ENCODE measurements around the gene HDAC7. TPM values are rescaled to one million over a fixed set of nuclear protein-coding genes. Genes with fewer than 3 reads are reported as not detected.

The HDAC7 gene
- total RNA-seq, 3 donors from 2014 or later (not counting 1 experiment from before 2014, with no cell fraction given) = 141 to 235 (median 147) TPM

GRCh38 chr12:47752121-47752520 is 67.6 kb downstream of the HDAC7 start:
- no peaks in the 10 kb centered on the region for H3K36me3 ChIP-seq (ENCODE audit: control insufficient read depth, insufficient read depth, low read length)
- WGBS (ENCODE audit: insufficient coverage) = 95% methylated on average over 4 of the region's 4 CpGs
- H3K9me3 ChIP-seq (ENCODE audit: control insufficient read depth, insufficient read depth, low read length) = no peaks in the 10 kb centered on the region
- H3K27ac ChIP-seq (ENCODE audit: low read length) = no peak overlapping the region
- H3K4me3 ChIP-seq (ENCODE audit: low read length) = no peak overlapping the region
- Mint-ChIP-seq H3K4me3 (no peak overlapping the region), H3K4me1 (peaks cover 1 to 6% of the 10 kb centered on the region in 2 donors), H3K27ac (no peak overlapping the region), H3K9me3 (no peaks in the 10 kb centered on the region), H3K27me3 (ENCODE audit: low read depth in 2 of 2) (peaks cover 0 to 5% of the 10 kb centered on the region in 2 donors), H3K36me3 (no peaks in the 10 kb centered on the region)
- intact Hi-C loops (cut with micrococcal nuclease) = no loop called here
- peaks cover 9% of the 10 kb centered on the region for H3K4me1 ChIP-seq (ENCODE audit: control insufficient read depth, insufficient read depth, low read length)
- H3K27me3 ChIP-seq (ENCODE audit: control insufficient read depth, insufficient read depth, low read length) = no peaks in the 10 kb centered on the region
- no peak for TF ChIP-seq CTCF (IDR thresholded peaks at IDR 0.05)
- ATAC-seq (no peak), DNase-seq (no peak)

- Histone ChIP-seq H3K9me3 (ENCODE audit: control insufficient read depth, insufficient read depth, low read length) (no peaks in the 10 kb centered on the region), H3K4me1 (ENCODE audit: control insufficient read depth, insufficient read depth, low read length) (peaks cover 14% of the 10 kb centered on the region), H3K27me3 (ENCODE audit: control insufficient read depth, insufficient read depth, low read length) (no peaks in the 10 kb centered on the region), H3K27ac (ENCODE audit: low read length) (no peak overlapping the region), H3K36me3 (ENCODE audit: control insufficient read depth, insufficient read depth, low read length) (no peaks in the 10 kb centered on the region), H3K4me3 (ENCODE audit: low read length) (no peak overlapping the region)
- H3K4me1 Mint-ChIP-seq = peaks cover 0 to 6% of the 10 kb centered on the region in 2 donors
- 89% methylated on average over 9 of the region's 9 CpGs for WGBS (ENCODE audit: insufficient coverage)
- no peaks in the 10 kb centered on the region for H3K9me3 Mint-ChIP-seq
- intact Hi-C loops (cut with micrococcal nuclease) = no loop called here
- H3K27me3 Mint-ChIP-seq (ENCODE audit: low read depth in 2 of 2) = peaks cover 0 to 5% of the 10 kb centered on the region in 2 donors
- no peaks in the 10 kb centered on the region for H3K36me3 Mint-ChIP-seq
- H3K27ac Mint-ChIP-seq = no peak overlapping the region
- TF ChIP-seq CTCF (IDR thresholded peaks at IDR 0.05) = no peak
- DNase-seq (no peak), ATAC-seq (no peak)
- no peak overlapping the region for H3K4me3 Mint-ChIP-seq
Measured at GRCh38 chr12:47751561-47751960, 68.1 kb downstream of the HDAC7 start.

DNA sequence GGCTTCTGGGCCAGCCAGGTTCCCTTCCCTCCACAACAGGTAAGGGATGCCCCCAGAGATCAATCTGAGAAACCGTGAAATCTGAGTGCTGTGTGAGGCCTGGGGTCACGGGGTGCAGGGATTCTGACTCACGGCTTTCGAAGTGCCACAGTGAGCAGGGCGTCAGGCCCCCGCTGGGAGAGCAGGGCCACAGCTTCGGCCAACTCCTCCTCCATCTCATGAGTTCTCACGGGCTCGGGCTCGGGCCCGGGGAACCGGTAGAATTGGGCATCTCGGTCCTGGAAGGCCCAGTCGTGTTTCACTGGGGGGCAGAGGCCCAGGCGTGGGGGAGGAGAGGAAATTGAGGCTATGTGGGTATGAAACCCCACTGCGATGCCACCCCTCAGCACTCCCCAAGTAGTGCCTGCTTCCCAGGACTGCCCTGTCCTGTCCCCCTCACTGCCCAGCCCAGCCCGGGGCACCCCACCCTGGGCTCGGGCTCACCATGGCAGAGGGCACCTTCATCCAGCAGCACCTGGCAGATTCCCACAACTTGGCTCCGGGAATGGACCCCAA is 68.7 kb downstream of the HDAC7 start:
- no peak for ATAC-seq
- TF ChIP-seq CTCF (IDR thresholded peaks at IDR 0.05) = no peak
- H3K4me3 Mint-ChIP-seq = no peak overlapping the region

DNA sequence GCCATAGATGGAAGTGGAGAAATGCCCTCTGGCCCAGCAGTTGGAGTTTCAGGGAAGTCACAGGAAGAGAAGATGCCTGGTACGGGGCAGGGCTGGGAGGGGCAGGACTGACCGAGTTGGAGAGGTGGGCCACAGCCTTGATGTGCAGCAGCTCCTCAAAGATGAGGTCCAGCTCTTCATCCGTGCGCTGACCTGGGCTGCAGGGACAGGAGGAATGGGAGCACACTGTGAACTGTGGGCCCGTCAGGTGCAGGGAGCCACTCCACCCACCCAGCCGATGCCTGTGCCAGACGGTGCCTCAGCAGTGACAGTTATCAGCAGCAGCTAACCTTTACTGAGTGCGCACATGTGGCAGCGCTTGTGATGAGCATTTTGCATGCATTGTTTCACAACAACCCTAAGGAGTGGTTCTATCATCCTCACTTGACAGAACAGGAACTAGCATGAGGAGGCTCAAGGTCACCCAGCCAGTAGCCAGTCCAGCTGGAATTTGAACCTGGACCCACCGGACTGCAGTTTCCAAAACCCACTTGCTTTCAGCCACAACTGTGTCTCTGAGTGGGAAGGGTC is 69.4 kb downstream of the HDAC7 start:
- intact Hi-C loops (cut with micrococcal nuclease) = no loop called here
- ATAC-seq = no peak
- Histone ChIP-seq H3K4me3 (ENCODE audit: low read length) (no peak overlapping the region), H3K36me3 (ENCODE audit: control insufficient read depth, insufficient read depth, low read length) (no peaks in the 10 kb centered on the region), H3K27me3 (ENCODE audit: control insufficient read depth, insufficient read depth, low read length) (no peaks in the 10 kb centered on the region), H3K4me1 (ENCODE audit: control insufficient read depth, insufficient read depth, low read length) (peaks cover 12% of the 10 kb centered on the region), H3K9me3 (ENCODE audit: control insufficient read depth, insufficient read depth, low read length) (no peaks in the 10 kb centered on the region), H3K27ac (ENCODE audit: low read length) (no peak overlapping the region)
- 92% methylated on average over 10 of the region's 10 CpGs for WGBS (ENCODE audit: insufficient coverage)
- H3K9me3 Mint-ChIP-seq = no peaks in the 10 kb centered on the region
- no peak overlapping the region for H3K4me3 Mint-ChIP-seq
- peaks cover 0 to 5% of the 10 kb centered on the region in 2 donors for H3K27me3 Mint-ChIP-seq (ENCODE audit: low read depth in 2 of 2)
- H3K4me1 Mint-ChIP-seq = peaks cover 0 to 2% of the 10 kb centered on the region in 2 donors
- DNase-seq = no peak
- no peaks in the 10 kb centered on the region for H3K36me3 Mint-ChIP-seq
- TF ChIP-seq CTCF (IDR thresholded peaks at IDR 0.05) = no peak
- H3K27ac Mint-ChIP-seq = no peak overlapping the region

More for the DNA sequence above, 68.7 kb downstream of the HDAC7 start:
- no peaks in the 10 kb centered on the region for H3K36me3 Mint-ChIP-seq
- H3K9me3 ChIP-seq (ENCODE audit: control insufficient read depth, insufficient read depth, low read length) = no peaks in the 10 kb centered on the region
- H3K27ac Mint-ChIP-seq = no peak overlapping the region
- intact Hi-C loops (cut with micrococcal nuclease) = no loop called here
- DNase-seq = no peak
- H3K9me3 Mint-ChIP-seq = no peaks in the 10 kb centered on the region
- no peak overlapping the region for H3K4me3 ChIP-seq (ENCODE audit: low read length)
- peaks cover 0 to 5% of the 10 kb centered on the region in 2 donors for H3K27me3 Mint-ChIP-seq (ENCODE audit: low read depth in 2 of 2)
- H3K4me1 ChIP-seq (ENCODE audit: control insufficient read depth, insufficient read depth, low read length) = peaks cover 17% of the 10 kb centered on the region
- no peaks in the 10 kb centered on the region for H3K36me3 ChIP-seq (ENCODE audit: control insufficient read depth, insufficient read depth, low read length)
- WGBS (ENCODE audit: insufficient coverage) = 90% methylated on average over 18 of the region's 19 CpGs
- no peaks in the 10 kb centered on the region for H3K27me3 ChIP-seq (ENCODE audit: control insufficient read depth, insufficient read depth, low read length)
- H3K27ac ChIP-seq (ENCODE audit: low read length) = no peak overlapping the region
- peaks cover 0 to 6% of the 10 kb centered on the region in 2 donors for H3K4me1 Mint-ChIP-seq

All from natural killer cell (primary cell).